Endodermal cell (in vitro differentiated cells): ENCODE data around the gene ARL9. TPM values are rescaled to one million over a fixed set of nuclear protein-coding genes. Genes with fewer than 3 reads are reported as not detected.

Experiments used
- DNase-seq: peaks from one replicate; pipeline ENCODE4 v3.0.0-alpha.2; 2017
- H3K27ac ChIP-seq: 2 replicates; pipeline ENCODE4 v1.5.1; 2013; ENCODE audit warnings: mild to moderate bottlenecking, low read depth, low read length, moderate library complexity
- H3K27me3 ChIP-seq: 2 replicates; pipeline ENCODE4 v1.6.1; 2013; ENCODE audit warnings: mild to moderate bottlenecking, low read length, moderate library complexity; ENCODE audit not compliant: insufficient read depth, control insufficient read depth, poor library complexity, severe bottlenecking
- H3K36me3 ChIP-seq: 2 replicates; pipeline ENCODE4 v1.7.0; 2013; ENCODE audit warnings: mild to moderate bottlenecking, low read length, moderate library complexity; ENCODE audit not compliant: control insufficient read depth, insufficient read depth
- H3K4me1 ChIP-seq: one replicate; pipeline ENCODE4 v1.7.0; 2013; ENCODE audit warnings: low read length; ENCODE audit not compliant: control insufficient read depth, insufficient read depth
- H3K4me3 ChIP-seq: 2 replicates; pipeline ENCODE4 v1.5.1; 2013; ENCODE audit warnings: mild to moderate bottlenecking, low read length, moderate library complexity
- H3K9ac ChIP-seq: 2 replicates; pipeline ENCODE4 v1.6.1; 2013; ENCODE audit warnings: mild to moderate bottlenecking, low read length, moderate library complexity; ENCODE audit not compliant: poor library complexity, severe bottlenecking; ENCODE audit errors: extremely low read depth
- H3K9me3 ChIP-seq: 2 replicates; pipeline ENCODE4 v1.6.1; 2013; ENCODE audit warnings: mild to moderate bottlenecking, low read length, moderate library complexity; ENCODE audit not compliant: control insufficient read depth
- H3K27ac Mint-ChIP-seq: 2 replicates; pipeline ENCODE4 v1.8.0; 2020; ENCODE audit warnings: mixed read lengths
- H3K27me3 Mint-ChIP-seq: 2 replicates; pipeline ENCODE4 v1.8.0; 2021; ENCODE audit warnings: mild to moderate bottlenecking, mixed read lengths; ENCODE audit not compliant: insufficient read depth
- H3K36me3 Mint-ChIP-seq: 2 replicates; pipeline ENCODE4 v1.8.0; 2020; ENCODE audit warnings: low read depth, mixed read lengths
- H3K4me1 Mint-ChIP-seq: 2 replicates; pipeline ENCODE4 v1.8.0; 2020; ENCODE audit warnings: mixed read lengths
- H3K4me3 Mint-ChIP-seq: 2 replicates; pipeline ENCODE4 v1.8.0; 2020; ENCODE audit warnings: mild to moderate bottlenecking, moderate library complexity, mixed read lengths
- H3K9me3 Mint-ChIP-seq: 2 replicates; pipeline ENCODE4 v1.8.0; 2020; ENCODE audit warnings: mild to moderate bottlenecking, mixed read lengths
- CTCF ChIP-seq: fragments of 200-600 bp; sonication (generic); conservative IDR thresholded peaks from 2 replicates; pipeline ENCODE4 v1.5.0; 2021; ENCODE audit warnings: antibody characterized with exemption, mild to moderate bottlenecking
- WGBS, 2 experiments: methylation state at CpG; one replicate each; pipeline versions ENCODE4 v1.1.5 to v1.1.7; 2013; ENCODE audit warnings: missing lambda C conversion rate in 2 of 2, mixed read lengths in 1 of 2; ENCODE audit not compliant: insufficient coverage in 1 of 2, insufficient read length in 1 of 2; 5-methylcytosine and 5-hydroxymethylcytosine counted together
- total RNA-seq, 2 donors: library from RNA; stranded (reverse); fragmentation: NEBNext Ultra II Directional in 1 of 2; extraction: Animal tissue kit (Norgen Biotek cat#: 25700) in 1 of 2; gene quantifications; 2 replicates in 1 of 2; 3 replicates in 1 of 2; pipeline ENCODE4 v1.2.1, GENCODE V29; 2021

ARL9 gene
- total RNA-seq, 2 donors from 2014 or later, result 0.20 TPM; not detected in 1

- Histone ChIP-seq H3K27me3 (no peaks in the 10 kb centered on the region), H3K27ac (no peak overlapping the region), H3K4me1 (no peaks in the 10 kb centered on the region), H3K36me3 (no peaks in the 10 kb centered on the region), H3K9ac (no peak overlapping the region), H3K4me3 (no peak overlapping the region), H3K9me3 (no peaks in the 10 kb centered on the region)
- Mint-ChIP-seq H3K4me1 (no peaks in the 10 kb centered on the region), H3K27me3 (peaks cover 19% of the 10 kb centered on the region), H3K4me3 (no peak overlapping the region), H3K9me3 (no peaks in the 10 kb centered on the region), H3K36me3 (no peaks in the 10 kb centered on the region), H3K27ac (no peak overlapping the region)
- no peak for TF ChIP-seq CTCF
- no peak for DNase-seq
Measured at GRCh38 chr4:56552273-56552672, 46.7 kb downstream of the ARL9 start.

- WGBS, 2 experiments, result 91 to 100% methylated on average over 2 to 4 of the region's 4 CpGs
- Histone ChIP-seq H3K36me3 (no peaks in the 10 kb centered on the region), H3K9me3 (no peaks in the 10 kb centered on the region), H3K4me3 (no peak overlapping the region), H3K27ac (no peak overlapping the region), H3K4me1 (no peaks in the 10 kb centered on the region), H3K9ac (no peak overlapping the region), H3K27me3 (no peaks in the 10 kb centered on the region)
- no peaks in the 10 kb centered on the region for H3K36me3 Mint-ChIP-seq
- peaks cover 5% of the 10 kb centered on the region for H3K4me1 Mint-ChIP-seq
- no peaks in the 10 kb centered on the region for H3K9me3 Mint-ChIP-seq
- no peaks in the 10 kb centered on the region for H3K27me3 Mint-ChIP-seq
- H3K4me3 Mint-ChIP-seq, result no peak overlapping the region
- no peak for DNase-seq
- no peak overlapping the region for H3K27ac Mint-ChIP-seq
- TF ChIP-seq CTCF, result no peak
Measured at GRCh38 chr4:56570041-56570440, 64.5 kb downstream of the ARL9 start.

Other genes starting within 250 kb of the ARL9 start
- 10 to 100 TPM; 16.2 to 24.0 TPM for gene AASDH, start 118.3 kb upstream of the ARL9 start, total RNA-seq
- gene PPAT, start 70.2 kb upstream of the ARL9 start, total RNA-seq, result 10 to 100 TPM; 51.3 to 63.0 TPM
- gene PAICS, start 69.5 kb upstream of the ARL9 start, total RNA-seq, result 100 to 1,000 TPM; 246 to 248 TPM
- 100 to 1,000 TPM; 123 to 134 TPM for gene SRP72, start 38.2 kb upstream of the ARL9 start, total RNA-seq
- gene HOPX, start 175.5 kb downstream of the ARL9 start, total RNA-seq, result not detected